Measurements from ENCODE around the gene RAB23. TPM values are rescaled to one million over a fixed set of nuclear protein-coding genes. Genes with fewer than 3 reads are reported as not detected.

The RAB23 gene
- total RNA-seq, 1 donor from 2014 or later: 9.0 TPM

DNA sequence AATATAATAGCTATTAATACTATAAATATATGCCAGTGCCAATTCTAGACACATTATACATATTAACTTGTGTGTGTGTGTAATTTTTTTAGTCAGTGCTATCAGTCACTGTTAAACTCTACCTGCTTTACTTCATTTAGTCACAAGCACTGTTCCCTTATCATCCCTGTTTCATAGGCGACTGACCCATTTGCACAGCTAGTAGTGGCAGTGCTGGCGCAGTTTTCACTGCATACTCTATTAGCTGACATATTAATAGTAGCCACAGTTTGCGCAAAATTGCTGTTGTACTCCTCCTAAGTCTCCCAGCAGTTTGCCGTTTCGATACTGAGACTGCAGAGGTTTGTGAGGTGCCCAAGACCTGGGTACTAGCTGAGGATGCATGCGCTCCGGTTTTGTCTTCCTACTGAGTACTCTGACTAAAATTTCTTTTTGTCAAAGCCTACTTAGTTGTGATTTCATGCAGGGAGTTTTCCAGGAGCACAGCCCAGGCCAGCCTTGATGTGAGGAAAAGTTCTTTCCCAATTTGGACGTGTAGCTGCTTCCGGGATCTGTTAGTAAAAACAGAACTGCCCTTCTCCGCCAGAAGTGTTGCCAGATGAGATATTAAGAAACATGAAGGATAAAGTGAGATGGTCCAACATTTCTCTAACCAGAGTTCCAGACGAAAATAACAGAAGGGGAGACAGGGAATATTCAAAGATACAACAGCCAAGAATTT lies 44.4 kb downstream of the RAB23 start:
- no peak for DNase-seq

DNA sequence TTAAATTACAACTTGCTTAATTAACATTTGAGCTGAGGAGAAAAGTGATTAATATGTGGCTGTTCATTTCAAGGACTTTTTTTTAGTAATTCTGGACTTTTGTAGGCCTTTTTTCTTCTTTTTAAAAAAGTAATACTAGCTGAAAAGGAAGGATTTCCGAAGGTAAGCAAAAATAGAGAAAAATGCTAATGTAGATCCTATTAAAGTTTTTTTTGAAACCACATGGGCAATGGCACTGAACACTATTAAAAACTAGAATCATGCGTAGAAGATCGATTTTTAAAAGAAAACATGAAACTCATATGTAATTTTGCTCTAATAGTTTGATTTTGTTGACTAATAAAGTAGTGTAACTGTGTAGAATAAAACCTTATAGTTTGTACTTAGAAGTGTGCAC lies 47.6 kb downstream of the RAB23 start:
- DNase-seq: no peak

DNA sequence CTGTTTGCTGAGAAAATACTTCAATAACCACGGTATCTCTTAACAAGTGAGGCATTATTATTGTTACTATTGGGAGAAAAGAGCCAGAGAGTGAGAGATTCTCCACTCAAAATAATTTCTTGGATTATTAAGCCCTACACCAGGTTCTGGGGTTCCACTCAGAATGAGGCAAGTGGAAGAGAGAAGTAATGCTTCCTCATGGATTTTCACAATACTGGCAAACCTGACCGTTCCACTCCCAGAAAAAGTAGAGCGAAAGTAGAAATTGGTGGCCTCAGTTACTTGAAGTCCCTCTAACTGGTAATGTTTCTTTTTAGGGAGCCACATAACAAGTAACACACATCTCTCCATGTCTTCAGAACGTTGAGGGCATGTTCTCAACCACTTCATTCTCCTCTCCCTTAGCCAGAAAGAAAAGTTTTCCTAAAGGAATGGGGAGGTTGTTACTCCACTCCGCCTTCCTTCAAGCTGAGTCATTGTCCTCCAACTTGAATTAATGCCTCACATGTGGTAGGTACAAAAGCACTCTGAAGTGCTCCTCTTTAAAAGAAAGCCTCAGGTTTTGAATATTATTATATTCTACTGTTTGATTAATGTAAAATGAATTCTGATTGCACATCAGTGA lies 48.1 kb downstream of the RAB23 start:
- DNase-seq: peak; percentile 53

DNA sequence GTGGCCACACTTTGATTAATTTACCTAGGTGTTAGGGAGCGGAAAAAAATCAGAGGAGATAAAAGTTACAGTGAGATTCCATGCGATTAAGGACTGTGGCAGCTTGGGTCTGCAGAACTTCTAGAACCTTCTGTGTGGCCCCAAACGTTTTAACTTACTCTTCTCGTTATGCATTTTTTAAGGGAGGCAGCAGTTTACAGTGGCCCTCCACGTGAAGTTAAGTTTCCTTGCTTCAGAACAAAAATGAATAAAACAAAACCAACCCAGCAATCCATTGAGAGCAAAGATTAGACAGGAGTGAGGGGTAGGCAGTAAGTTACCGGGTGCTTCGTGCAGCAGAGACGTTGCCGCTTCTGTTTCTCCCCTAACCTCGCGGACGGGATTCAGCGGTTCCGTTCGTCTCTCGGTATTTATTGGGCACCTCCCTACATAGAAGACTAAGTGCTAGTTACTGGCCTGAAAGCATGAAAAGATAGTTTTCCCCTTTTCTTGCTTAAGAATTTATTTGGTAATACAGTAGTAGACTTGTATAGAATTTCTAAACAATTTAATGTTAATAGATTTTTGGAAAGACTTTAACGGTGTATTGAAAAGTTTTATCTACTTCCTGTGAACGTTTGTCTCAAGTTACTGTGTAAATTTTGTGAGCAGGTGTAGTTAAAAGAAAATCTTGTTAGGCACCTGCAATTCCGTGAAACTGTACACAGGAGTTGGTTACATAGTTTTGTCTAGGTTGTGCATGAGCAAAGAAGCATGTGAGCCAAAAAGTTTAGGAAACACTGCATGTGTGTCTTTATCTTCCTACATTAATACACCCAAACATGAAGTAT lies 48.8 kb downstream of the RAB23 start:
- peak; percentile 40 for DNase-seq

DNA sequence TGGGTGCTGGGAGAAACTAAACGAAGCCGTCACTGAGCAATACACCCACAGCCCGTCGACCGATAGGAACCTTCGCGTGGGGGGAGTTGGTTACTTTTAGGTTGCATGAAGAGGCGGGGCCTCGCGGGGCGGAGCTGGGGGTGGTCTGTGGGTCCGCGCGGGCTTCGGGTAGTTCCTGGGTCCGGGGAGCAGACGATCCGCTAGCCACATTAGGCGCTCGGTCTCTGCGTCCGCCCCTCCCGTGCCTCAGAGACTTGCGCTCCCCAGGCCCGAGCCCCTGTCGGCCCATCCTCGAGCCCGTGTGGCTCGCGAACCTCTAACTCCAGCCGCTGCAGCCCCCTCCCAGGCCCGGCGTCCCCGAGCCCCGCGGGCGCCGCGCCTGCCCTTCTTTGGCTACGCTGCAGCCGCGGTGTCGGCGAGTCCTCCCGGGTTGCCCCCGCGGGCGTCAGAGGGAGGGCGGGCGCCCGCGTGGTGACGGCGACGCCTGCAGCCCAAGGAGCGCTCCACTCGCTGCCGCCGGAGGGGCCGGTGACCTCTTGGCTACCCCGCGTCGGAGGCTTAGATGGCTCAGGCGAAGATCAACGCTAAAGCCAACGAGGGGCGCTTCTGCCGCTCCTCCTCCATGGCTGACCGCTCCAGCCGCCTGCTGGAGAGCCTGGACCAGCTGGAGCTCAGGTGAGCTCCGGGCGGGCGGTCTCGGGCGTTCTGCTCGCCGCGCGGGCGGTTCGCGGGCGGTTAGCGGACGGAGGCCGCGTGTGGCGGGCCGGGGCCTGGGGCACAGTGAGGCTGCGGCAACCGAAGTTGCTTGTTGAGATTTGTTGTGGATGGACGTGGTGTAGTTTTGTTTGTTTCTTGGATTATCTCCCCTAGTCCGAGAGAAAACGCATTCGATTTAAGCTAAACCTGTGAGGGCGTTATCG lies 49.7 kb downstream of the RAB23 start, which contains the start of gene BAG2:
BAG2 (plus strand) TSS at position 191 of the 920 bp plus-strand sequence; CDS start at position 563, 372 bp downstream.
- peak; percentile 86 for DNase-seq

DNA sequence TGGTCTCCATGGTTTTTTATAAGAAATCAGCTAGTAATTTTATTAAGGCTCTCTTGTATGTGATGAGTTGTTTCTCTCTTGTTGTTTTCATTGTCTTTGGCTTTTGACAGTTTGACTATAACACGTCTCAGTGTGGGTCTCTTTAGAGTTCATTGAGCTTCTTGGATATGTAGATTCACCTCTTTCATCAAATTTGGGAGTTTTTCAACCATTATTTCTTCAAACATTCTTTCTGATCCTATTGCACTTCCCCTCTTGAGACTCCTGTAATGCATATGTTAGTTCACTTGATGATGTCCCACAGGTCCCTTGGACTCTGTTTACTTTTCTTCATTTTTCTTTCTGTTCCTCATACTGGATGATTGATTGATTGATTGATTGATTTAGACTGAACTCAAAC lies 57.0 kb downstream of the RAB23 start:
- no peak for DNase-seq

DNA sequence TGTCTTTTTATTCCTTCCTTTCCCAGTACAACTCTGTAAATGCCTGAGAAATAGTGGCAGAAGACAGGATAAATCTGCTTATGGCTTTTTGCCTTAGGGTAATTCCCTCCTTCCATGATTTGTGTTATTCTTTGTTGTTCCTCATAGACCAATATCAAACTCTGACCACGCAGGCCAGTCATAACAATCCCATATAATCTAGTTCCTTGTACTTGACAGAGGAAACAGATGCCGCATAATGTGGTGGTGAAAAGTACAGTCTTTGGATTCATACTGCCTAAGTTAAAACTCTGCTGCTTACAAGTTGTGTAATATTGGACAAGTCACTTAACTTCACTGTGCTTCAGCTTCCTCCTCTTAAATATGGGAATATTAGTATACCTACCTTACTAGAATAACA lies 58.2 kb downstream of the RAB23 start:
- DNase-seq: no peak

DNA sequence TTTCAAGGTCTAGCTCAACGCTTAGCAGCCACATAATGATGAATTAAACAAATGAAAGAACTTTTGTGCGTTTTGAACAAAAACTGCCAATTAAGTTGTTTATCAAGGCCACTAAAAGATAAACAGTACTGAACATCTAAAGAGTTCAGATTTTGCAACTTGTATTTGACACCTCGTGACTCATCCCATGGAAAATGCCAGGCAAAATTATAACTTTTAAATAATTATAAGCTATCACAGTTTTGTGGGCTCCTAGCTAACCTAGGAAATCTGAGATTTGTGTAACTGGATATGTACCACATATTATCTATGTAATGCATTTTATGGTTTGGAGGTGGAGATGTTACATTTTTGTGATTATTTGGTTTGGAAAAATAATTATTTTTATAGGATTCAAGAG lies 59.6 kb downstream of the RAB23 start:
- no peak for DNase-seq

DNA sequence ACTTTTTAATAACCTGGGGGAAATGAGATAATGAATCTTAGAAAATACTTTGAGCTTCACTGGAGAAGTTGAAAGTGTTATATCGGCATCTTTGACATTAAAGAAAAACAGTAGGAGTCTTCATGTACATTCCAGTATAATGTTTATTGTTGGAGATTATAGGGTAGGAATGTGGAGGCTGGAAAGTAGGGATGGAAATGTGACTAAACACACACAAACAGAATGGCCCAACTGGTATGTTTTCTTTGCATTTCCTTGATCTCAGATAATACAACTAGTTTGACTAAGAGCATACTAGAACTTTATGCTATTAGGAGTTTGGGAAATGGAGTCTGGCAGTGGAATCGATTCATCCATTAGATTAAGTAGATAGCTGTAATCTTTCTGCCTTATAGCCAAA lies 60.1 kb downstream of the RAB23 start:
- no peak for DNase-seq

DNA sequence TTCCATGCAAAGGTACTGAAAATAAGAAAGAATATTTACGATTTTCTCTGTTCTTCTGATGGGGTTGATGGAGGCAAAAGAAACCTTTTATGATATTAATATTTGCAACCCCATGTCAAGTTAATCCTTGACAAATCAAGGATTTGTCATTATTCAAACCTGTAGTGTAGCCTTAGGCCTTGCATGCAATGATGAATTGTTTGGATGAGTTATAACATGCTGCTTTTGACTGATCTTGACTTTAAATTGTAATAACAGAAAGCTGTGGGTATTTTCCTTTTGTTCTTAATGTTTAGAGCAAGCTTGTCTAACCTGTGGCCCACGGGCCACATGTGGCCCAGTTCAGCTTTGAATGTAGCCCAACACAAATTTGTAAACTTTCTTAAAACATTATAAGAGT lies 63.0 kb downstream of the RAB23 start:
- no peak for DNase-seq

DNA sequence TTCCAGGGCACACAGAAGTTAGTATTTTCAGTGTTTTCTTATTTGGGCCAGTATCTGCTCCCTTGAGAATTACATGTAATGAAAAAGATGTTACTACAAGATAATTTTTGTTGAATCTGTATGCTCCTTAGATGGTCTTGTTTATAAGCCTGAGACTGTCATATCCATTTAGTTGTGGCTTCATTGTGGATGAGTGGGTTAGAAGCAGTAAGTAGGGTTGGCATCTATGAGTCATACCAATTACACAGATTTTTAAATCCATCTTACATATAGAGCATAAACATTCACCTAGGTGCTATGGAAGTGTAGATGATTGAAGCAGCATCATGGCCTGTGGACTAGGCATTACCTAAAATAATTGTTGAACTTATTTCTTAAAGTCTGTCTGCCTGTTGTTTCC lies 63.4 kb downstream of the RAB23 start:
- DNase-seq: no peak

DNA sequence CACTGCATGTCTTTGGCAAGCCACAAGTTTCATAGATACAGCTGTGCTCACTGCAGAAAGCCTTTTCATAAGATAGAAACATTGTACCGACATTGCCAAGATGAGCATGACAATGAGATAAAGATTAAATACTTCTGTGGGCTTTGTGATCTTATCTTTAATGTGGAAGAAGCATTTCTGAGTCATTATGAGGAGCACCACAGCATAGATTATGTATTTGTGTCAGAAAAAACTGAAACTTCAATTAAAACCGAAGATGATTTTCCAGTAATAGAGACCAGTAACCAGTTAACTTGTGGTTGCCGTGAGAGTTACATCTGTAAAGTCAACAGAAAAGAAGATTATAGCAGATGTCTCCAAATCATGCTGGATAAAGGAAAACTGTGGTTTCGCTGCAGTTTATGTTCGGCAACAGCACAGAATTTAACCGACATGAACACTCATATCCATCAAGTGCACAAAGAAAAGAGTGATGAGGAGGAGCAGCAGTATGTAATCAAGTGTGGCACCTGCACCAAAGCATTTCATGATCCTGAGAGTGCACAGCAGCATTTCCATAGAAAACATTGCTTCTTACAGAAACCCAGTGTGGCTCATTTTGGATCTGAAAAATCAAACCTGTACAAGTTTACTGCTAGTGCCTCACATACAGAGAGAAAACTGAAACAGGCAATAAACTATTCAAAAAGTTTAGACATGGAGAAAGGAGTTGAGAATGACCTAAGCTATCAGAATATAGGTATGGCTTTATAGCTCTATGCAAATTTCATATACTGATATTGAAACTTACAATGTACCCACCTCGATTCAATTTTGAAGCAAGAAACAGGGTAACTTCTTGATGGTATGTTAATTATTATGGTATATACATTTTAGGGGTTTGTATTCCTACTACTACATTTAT lies 73.9 kb downstream of the RAB23 start:
- no peak for DNase-seq

DNA sequence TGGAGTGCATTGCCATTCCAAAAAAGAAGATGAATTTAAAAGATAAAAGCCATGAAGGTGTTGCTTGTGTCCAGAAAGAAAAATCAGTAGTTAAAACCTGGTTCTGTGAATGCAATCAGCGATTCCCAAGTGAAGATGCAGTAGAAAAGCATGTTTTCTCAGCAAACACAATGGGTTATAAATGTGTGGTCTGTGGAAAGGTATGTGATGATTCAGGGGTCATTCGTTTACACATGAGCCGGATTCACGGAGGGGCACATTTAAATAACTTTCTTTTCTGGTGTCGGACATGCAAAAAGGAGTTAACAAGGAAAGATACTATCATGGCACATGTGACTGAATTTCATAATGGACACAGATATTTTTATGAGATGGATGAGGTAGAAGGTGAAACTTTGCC lies 74.7 kb downstream of the RAB23 start:
- no peak for DNase-seq

DNA sequence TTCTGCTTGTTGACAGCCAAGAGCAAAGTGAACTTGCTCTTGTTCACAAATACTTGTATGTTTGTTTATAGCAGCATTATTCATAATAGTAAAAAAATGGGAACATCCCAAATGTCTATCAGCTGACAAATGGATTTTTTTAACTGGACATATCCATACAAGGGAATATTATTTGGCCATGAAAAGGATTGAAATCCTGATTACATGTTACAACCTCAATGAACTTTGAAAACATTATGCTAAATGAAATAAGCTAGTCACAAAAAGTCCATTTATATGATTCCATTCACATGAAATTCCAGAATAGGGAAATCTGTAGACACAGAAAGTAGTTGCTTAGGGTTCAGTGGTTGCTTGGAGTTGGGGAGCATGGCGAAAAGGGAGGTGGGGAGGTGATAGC lies 78.4 kb downstream of the RAB23 start:
- DNase-seq: no peak

DNA sequence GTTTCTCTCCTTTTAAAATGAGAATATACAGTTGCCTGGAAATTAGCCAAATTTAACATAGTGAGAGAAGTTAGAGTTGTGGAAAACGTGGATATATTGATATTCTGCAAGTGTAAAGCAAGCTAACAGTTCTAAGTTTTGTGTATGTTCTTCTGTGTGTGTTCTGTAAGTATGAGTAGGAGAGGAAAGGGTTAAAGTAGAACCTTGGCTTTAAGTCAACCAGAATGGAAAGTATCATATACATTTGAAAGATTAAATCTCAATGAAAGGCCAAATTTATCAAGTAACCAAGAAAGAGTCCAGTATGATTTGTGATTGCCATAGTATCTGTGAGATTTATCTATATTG lies 80.0 kb downstream of the RAB23 start:
- DNase-seq: no peak

DNA sequence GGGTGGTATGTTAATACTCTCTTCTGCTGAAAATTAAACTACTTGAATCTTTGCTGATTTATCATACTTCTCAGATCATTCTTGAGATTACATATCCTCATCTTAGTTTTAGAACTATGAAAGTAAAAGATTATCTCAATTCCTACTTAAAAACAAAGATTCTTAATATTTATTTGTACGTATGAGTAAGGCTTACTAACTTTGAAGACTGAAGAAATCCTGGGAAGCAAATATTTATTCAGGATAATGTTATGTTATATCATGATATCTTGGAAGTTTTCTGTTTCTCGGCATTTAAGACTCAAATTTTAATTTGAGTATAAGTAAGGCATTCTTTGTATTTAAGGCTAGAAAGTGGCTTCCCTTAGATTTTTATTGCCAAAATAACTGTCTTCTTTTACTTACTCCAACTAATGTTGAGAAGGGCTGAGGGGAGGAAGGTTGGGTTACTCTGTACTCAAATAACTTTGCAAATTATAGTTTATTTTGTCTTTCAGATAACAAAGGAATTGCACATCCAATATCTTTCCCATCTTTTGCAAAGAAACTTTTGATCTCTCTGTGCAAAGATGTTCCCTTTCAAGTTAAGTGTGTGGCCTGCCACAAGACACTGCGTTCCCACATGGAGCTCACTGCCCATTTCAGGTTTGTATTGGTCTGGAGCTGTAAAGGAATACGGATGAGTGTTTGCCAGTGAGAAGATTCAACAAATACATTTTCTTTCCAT lies 80.5 kb downstream of the RAB23 start:
- DNase-seq: no peak

DNA sequence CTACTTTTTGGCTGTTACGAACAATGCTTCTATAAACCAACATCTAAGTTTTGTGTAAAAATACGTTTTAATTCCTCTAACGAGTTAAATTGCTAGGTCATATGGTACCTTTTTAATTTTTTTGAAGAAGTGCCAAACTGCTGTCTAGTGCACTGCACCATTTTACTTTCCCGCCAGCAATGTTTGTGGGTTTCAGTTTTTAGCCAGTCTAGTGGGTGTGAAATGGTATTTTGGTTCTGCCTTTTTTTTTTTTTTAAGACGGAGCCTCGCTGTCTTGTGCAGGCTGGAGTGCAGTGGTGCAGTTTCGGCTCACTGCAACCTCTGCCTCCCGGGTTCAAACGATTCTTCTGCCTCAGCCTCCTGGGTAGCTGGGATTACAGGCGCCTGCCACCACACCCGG lies 84.1 kb downstream of the RAB23 start:
- no peak for DNase-seq

DNA sequence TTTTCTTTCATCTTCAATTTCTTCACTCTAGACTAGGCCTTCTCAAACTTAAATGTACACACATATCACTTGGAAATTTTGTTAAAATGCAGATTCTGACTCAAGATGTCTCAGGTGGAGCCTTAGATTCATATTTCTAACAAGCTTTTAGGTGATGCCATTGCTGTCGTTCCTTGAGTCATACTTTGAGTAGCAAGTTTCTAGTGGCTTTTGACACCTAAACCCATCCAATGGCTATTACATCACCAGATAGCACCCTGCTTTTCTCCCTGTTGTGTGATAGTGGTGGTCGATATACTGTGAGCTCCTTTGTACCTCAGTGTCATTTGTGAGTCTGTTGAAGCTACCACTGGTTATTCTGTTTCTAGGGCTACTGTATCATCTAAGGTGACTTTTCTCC lies 84.8 kb downstream of the RAB23 start:
- DNase-seq: no peak
